ENCODE results near the gene IPO13. TPM values are rescaled to one million over a fixed set of nuclear protein-coding genes. Genes with fewer than 3 reads are reported as not detected.

The IPO13 gene
- total RNA-seq, 2 donors from 2014 or later, result 18.6 to 21.5 TPM

DNA sequence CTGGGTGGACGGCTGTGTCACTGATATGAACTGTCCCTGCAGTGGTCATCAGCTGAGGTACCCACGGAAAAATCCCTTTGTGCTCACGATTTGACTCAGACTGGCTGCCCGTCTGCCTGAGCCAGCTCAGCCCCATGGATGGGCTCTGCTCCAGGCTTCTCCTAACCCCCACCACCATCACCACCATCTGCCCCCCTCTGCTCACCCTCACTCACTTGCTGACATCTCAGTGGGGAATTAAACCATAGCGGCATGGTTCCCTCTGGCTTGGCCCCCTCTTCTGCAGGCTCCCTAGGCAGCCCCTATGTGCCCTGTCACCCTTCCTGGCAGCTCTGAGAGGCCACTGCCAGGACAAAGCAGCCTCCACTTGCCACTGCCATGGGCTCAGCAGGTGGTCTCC lies 67.2 kb downstream of the IPO13 start:
- H3K27me3 ChIP-seq (ENCODE audit: control insufficient read depth, insufficient read depth, low read length, poor library complexity, severe bottlenecking), result no peaks in the 10 kb centered on the region
- H3K4me1 ChIP-seq (ENCODE audit: control insufficient read depth, insufficient read depth, low read length), result no peaks in the 10 kb centered on the region
- Mint-ChIP-seq H3K27me3 (ENCODE audit: insufficient read depth) (no peaks in the 10 kb centered on the region), H3K9me3 (no peaks in the 10 kb centered on the region), H3K36me3 (ENCODE audit: low read depth) (peaks cover 4% of the 10 kb centered on the region), H3K4me1 (no peaks in the 10 kb centered on the region), H3K4me3 (no peak overlapping the region), H3K27ac (no peak overlapping the region)
- no peak for DNase-seq
- no peaks in the 10 kb centered on the region for H3K36me3 ChIP-seq (ENCODE audit: control insufficient read depth, insufficient read depth, low read length)
- no peak overlapping the region for H3K4me3 ChIP-seq (ENCODE audit: low read length)
- TF ChIP-seq, protein P1, sequence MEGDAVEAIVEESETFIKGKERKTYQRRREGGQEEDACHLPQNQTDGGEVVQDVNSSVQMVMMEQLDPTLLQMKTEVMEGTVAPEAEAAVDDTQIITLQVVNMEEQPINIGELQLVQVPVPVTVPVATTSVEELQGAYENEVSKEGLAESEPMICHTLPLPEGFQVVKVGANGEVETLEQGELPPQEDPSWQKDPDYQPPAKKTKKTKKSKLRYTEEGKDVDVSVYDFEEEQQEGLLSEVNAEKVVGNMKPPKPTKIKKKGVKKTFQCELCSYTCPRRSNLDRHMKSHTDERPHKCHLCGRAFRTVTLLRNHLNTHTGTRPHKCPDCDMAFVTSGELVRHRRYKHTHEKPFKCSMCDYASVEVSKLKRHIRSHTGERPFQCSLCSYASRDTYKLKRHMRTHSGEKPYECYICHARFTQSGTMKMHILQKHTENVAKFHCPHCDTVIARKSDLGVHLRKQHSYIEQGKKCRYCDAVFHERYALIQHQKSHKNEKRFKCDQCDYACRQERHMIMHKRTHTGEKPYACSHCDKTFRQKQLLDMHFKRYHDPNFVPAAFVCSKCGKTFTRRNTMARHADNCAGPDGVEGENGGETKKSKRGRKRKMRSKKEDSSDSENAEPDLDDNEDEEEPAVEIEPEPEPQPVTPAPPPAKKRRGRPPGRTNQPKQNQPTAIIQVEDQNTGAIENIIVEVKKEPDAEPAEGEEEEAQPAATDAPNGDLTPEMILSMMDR (conservative IDR thresholded peaks at IDR 0.05), result no peak
- WGBS, 2 experiments (ENCODE audit: insufficient coverage in 1 of 2, insufficient read length in 1 of 2), result 89 to 100% methylated on average over 1 to 5 of the region's 5 CpGs
- H3K27ac ChIP-seq (ENCODE audit: low read depth, low read length), result no peak overlapping the region
- H3K9ac ChIP-seq (ENCODE audit: extremely low read depth, low read length, poor library complexity, severe bottlenecking), result no peak overlapping the region
- no peaks in the 10 kb centered on the region for H3K9me3 ChIP-seq (ENCODE audit: control insufficient read depth, low read length)

DNA sequence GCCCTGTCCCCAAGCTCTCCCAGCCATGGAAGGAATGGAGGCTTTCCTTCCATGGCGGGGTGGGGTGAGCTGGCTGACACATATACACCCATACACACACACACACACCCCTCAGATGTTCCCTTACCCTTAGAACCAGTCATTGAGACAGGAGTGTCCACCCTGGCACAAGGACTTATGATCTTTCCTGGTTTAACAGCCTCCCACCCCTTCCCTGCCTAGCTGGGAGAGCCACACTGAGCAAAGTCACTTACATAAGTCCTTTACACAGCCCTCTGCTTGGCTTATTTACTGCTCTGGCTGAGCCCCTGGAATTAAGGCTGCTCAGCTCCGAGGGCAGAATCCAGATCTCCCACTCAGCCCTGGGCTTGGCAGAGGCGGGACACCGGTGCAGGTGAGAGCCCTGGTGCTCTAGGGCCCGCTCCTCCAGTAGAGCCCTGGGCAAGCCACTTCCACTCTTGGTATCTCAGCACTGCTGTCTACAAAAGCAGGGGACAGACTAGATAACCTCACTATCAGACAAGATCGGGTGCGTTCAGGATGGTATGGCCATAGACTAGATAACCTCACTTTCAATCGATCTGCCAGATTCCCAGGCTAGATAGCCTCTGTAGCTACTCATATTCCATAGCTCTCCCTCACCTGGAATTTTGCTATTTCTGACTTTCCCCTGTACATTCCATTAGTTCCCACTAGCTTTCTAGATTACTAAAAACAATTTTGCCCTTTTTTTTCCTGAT lies 67.8 kb downstream of the IPO13 start:
- H3K27ac ChIP-seq (ENCODE audit: low read depth, low read length), result no peak overlapping the region
- no peak for DNase-seq
- Mint-ChIP-seq H3K4me1 (no peaks in the 10 kb centered on the region), H3K9me3 (no peaks in the 10 kb centered on the region), H3K4me3 (no peak overlapping the region), H3K27ac (no peak overlapping the region), H3K36me3 (ENCODE audit: low read depth) (peaks cover 3% of the 10 kb centered on the region), H3K27me3 (ENCODE audit: insufficient read depth) (no peaks in the 10 kb centered on the region)
- WGBS, 2 experiments (ENCODE audit: insufficient coverage in 1 of 2, insufficient read length in 1 of 2), result 89 to 96% methylated on average over 6 to 8 of the region's 8 CpGs
- TF ChIP-seq, protein P1 (conservative IDR thresholded peaks at IDR 0.05), result no peak
- H3K9me3 ChIP-seq (ENCODE audit: control insufficient read depth, low read length), result no peaks in the 10 kb centered on the region
- no peak overlapping the region for H3K9ac ChIP-seq (ENCODE audit: extremely low read depth, low read length, poor library complexity, severe bottlenecking)
- H3K4me3 ChIP-seq (ENCODE audit: low read length), result no peak overlapping the region
- no peaks in the 10 kb centered on the region for H3K27me3 ChIP-seq (ENCODE audit: control insufficient read depth, insufficient read depth, low read length, poor library complexity, severe bottlenecking)
- H3K36me3 ChIP-seq (ENCODE audit: control insufficient read depth, insufficient read depth, low read length), result no peaks in the 10 kb centered on the region
- no peaks in the 10 kb centered on the region for H3K4me1 ChIP-seq (ENCODE audit: control insufficient read depth, insufficient read depth, low read length)

DNA sequence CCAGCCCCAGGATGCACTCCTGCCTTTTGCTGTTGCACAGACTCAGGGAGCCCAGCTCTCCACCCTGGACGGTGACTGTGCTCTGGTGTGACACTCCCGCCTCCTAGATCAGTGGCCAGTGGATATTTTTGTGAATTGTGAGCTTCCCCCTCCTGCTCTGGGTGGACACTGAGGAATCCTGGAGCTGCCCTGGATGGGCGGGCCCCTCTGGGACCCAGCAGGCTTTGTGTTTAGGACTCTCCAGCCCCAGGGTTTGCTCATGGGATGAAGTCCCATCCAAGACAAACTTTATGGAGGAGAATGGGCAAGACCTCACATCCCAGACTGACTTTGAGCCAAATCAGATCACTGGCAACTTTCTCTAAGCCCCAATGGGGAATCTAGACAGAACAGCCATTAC lies 68.5 kb downstream of the IPO13 start:
- WGBS, 2 experiments (ENCODE audit: insufficient coverage in 1 of 2, insufficient read length in 1 of 2), result 90 to 93% methylated on average over 2 to 3 of the region's 3 CpGs
- no peak for DNase-seq
- no peaks in the 10 kb centered on the region for H3K27me3 Mint-ChIP-seq (ENCODE audit: insufficient read depth)
- no peaks in the 10 kb centered on the region for H3K4me1 Mint-ChIP-seq
- no peaks in the 10 kb centered on the region for H3K4me1 ChIP-seq (ENCODE audit: control insufficient read depth, insufficient read depth, low read length)
- no peaks in the 10 kb centered on the region for H3K36me3 ChIP-seq (ENCODE audit: control insufficient read depth, insufficient read depth, low read length)
- H3K9me3 ChIP-seq (ENCODE audit: control insufficient read depth, low read length), result no peaks in the 10 kb centered on the region
- no peak overlapping the region for H3K27ac ChIP-seq (ENCODE audit: low read depth, low read length)
- no peak overlapping the region for H3K4me3 Mint-ChIP-seq
- no peak overlapping the region for H3K4me3 ChIP-seq (ENCODE audit: low read length)
- no peaks in the 10 kb centered on the region for H3K27me3 ChIP-seq (ENCODE audit: control insufficient read depth, insufficient read depth, low read length, poor library complexity, severe bottlenecking)
- no peaks in the 10 kb centered on the region for H3K9me3 Mint-ChIP-seq
- no peaks in the 10 kb centered on the region for H3K36me3 Mint-ChIP-seq (ENCODE audit: low read depth)
- TF ChIP-seq, protein P1 (conservative IDR thresholded peaks at IDR 0.05), result no peak
- H3K9ac ChIP-seq (ENCODE audit: extremely low read depth, low read length, poor library complexity, severe bottlenecking), result no peak overlapping the region
- H3K27ac Mint-ChIP-seq, result no peak overlapping the region
